Fibroblast of peridontal ligament (primary cell): Measurements from ENCODE around the gene IL21R.
"Not testable (repeated sequence)": the region's sequence is repeated elsewhere in the genome, so short reads cannot be mapped to it uniquely, and the experiment has no call there.

Experiments
- DNase-seq: peaks from one replicate; pipeline ENCODE4 v3.0.0-alpha.2; 2010; ENCODE audit errors: extremely low read depth

Gene IL21R

DNA sequence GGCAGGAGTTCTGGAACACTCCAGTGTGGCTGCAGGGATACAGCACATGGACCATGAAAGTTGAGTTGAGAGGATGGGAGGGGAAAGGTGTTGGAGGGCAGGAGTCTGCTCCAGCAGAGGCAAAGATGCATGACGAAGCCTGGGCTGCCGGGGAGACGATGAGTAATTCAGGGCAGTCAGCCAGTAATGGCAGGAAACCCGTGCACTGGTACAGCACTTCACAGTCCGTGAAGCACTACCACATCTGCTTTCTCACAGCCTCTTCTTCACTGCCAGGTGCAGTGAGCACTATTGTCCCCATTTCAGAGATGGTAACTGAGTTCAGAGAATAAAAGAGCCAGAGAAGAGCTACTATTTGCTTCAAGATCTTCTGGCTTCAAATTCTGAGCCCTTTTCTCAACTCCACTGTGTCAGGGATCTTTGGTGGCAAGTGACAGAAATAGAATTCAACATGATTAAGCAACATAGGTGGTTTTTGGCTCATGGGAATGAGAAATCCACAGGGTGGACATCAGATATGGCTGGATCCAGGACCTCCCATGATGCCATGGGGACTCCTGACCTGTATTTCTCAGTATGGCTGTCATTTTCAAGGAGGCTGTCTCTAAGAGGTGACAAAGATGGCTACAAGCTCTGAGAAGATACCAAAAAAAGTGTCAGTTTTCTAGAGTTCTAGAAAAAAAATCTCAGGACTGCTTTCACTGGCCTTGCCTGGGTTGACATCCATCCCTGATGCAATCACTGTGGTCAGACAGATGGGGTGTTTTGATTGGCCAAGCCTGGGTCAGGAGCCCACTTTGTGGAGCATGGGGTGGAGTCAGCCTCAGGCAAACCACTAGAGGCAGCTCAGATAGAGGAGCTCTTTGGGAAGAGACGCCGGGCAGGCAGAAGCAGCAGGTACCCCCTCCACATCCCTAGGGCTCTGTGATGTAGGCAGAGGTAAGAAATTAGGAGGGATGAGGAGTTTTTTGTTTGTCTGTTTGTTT is 24.7 kb downstream of the IL21R start:
- DNase-seq: peak; percentile 76

GRCh38 chr16:27427538-27427937 is 25.6 kb downstream of the IL21R start:
- DNase-seq: no peak

- no peak for DNase-seq
Observed at GRCh38 chr16:27428026-27428785, 26.2 kb downstream of the IL21R start.

- DNase-seq: no peak
Observed at GRCh38 chr16:27429330-27429871, 27.4 kb downstream of the IL21R start.

GRCh38 chr16:27429981-27430441 is 28.0 kb downstream of the IL21R start:
- no peak for DNase-seq

- DNase-seq: no peak
Observed at GRCh38 chr16:27430512-27430911, 28.5 kb downstream of the IL21R start.

GRCh38 chr16:27430923-27431484 is 29.0 kb downstream of the IL21R start:
- no peak for DNase-seq

GRCh38 chr16:27431773-27432532 is 30.0 kb downstream of the IL21R start:
- no peak for DNase-seq

DNA sequence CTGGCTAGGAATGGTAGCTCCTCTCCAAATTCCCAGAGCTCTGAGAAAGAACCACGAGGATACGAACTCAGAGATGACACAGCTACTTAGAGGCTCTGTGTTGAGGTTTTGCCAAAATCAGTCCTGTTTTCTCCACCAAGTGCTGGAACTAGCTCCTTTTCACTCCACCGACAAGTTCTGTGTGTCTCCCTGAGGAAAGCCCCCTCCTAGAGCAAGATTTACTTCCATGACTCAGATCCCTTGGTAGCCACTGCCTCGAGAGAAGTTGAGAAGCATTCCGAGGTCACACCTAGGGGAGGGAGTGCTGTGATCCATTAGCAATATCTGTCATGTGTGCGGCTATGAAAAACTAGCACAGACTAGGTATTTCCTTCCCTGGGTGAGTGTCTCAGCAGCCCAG is 30.6 kb downstream of the IL21R start:
- peak; percentile 48 for DNase-seq

GRCh38 chr16:27433191-27433590 is 31.2 kb downstream of the IL21R start:
- DNase-seq: not testable (repeated sequence)

DNA sequence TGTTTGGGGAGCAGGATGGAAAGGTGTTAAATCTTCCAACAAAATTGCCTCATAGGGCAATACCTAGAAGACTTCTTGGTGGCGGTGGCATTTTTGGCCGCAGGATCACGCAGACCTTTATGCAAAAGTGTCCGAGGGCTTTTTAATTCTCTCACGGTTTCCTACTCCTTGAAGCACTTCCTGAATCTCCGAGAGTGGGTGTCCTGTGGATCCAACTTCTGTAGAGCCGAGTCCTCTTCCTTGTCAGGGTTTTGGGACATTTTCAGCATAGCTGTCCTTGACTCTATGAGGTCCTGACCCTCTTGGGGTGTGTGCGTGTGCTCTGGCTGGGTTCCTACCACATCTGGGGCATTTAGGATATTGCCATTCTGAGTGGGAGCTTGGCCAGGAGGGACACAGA is 31.7 kb downstream of the IL21R start:
- DNase-seq: no peak

DNA sequence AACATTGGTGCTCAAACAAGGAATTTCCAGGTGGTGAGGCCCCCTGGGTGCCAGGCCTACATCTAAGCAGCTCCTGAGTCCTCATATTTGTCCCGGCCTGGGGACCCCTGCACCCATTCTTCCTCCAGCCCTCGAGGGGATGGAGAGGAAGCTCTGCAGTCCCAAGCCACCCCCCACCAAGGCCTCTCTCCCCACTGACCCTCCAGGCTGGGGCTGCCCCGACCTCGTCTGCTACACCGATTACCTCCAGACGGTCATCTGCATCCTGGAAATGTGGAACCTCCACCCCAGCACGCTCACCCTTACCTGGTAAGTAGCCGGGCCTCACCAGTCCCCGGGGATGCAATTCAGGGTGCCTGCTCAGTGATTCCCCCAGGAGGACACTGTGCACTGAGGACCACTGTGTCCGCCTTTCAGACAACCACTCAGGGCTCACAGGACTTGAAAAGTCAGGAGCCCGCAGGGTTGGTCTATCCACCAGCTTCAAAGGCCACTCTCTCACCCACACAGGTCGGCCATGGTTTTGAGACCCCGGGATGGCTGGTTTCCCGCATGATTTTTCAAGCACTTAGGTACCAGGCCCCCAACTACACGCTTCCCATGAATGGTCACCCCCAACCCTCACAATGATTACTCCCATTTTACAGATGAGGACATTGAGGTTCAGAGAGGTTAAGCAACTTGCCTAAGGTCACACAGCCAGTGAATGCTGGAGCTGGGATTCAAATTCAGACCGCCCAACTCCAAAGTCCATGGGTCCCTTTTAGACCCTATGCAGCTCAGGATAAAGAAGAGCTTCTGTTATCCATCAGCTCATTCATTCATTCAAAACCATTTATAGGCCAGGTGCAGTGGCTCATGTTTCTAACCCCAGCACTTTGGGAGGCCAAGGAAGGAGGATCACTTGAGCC is 32.4 kb downstream of the IL21R start:
- no peak for DNase-seq

DNA sequence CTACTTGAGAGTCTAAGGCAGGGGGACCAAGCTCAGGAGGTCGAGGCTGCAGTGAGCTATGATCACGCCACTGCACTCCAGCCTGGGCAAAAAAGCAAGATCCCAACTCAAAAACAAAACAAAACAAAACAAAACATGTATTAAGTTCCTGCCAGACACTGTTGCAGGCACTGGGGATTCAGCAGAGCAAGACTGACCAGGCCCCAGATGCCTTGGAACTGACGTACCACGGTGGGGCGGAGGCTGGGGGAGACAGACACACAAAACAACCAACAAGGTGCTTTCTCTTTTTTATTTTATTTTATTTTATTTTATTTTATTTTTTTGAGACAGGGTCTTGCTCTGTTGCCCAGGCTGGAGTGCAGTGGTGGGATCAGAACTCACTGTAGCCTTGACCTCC is 33.2 kb downstream of the IL21R start:
- not testable (repeated sequence) for DNase-seq

DNA sequence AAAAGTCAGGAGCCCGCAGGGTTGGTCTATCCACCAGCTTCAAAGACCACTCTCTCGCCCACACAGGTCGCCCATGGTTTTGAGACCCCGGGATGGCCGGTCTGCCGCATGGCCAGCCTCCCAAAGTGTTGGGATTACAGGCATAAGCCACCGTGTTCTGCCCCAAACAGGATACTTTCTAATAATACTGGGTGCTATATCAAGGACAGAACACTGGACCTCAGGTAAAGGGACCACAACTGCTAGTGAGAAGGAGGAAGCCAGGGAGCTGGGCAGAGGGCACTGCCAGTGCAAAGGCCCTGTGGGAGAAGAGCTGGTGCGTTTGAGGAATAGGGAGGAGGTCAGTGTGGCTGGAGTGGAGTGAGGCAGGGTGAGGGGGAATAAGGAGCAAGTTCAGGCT is 34.1 kb downstream of the IL21R start:
- DNase-seq: no peak

- no peak for DNase-seq
Observed at GRCh38 chr16:27436921-27437650, 35.1 kb downstream of the IL21R start.

- DNase-seq: no peak
Observed at GRCh38 chr16:27437946-27438345, 36.0 kb downstream of the IL21R start.

GRCh38 chr16:27439271-27440018 is 37.5 kb downstream of the IL21R start:
- DNase-seq: no peak

GRCh38 chr16:27441276-27441675 is 39.3 kb downstream of the IL21R start:
- no peak for DNase-seq

GRCh38 chr16:27441998-27442397 is 40.0 kb downstream of the IL21R start:
- DNase-seq: no peak
